NCI-H345 treated with DMSO at 0.1 percent for 48 hours (cell line): ENCODE data around the gene PER2.
"Not testable (repeated sequence)": the region's sequence is repeated elsewhere in the genome, so short reads cannot be mapped to it uniquely, and the experiment has no call there.

Experiments used
- DNase-seq: peaks from one replicate; lab custom pipeline; 2025; ENCODE audit not compliant: unreplicated experiment; lab: John Stamatoyannopoulos, UW

The PER2 gene

GRCh38 chr2:238287737-238288649 is at the start of gene PER2:
TSS of gene PER2 (minus strand) at chr2:238288610. CDS start at chr2:238277936, 10,674 bp downstream.
- no peak for DNase-seq

- DNase-seq: no peak
Measured at GRCh38 chr2:238337846-238338245, 49.4 kb upstream of the PER2 start.

- no peak for DNase-seq
Measured at GRCh38 chr2:238336793-238337444, 48.5 kb upstream of the PER2 start.

GRCh38 chr2:238336151-238336550 is 47.7 kb upstream of the PER2 start:
- DNase-seq: no peak

GRCh38 chr2:238335591-238335990 is 47.2 kb upstream of the PER2 start:
- not testable (repeated sequence) for DNase-seq

- no peak for DNase-seq
Measured at GRCh38 chr2:238334885-238335284, 46.5 kb upstream of the PER2 start.

GRCh38 chr2:238331916-238332315 is 43.5 kb upstream of the PER2 start:
- DNase-seq: no peak

- no peak for DNase-seq
Measured at GRCh38 chr2:238330391-238330790, 42.0 kb upstream of the PER2 start.

- DNase-seq: no peak
Measured at GRCh38 chr2:238327751-238328150, 39.3 kb upstream of the PER2 start.

- DNase-seq: no peak
Measured at GRCh38 chr2:238326801-238327365, 38.5 kb upstream of the PER2 start.

- DNase-seq: no peak
Measured at GRCh38 chr2:238325694-238326093, 37.3 kb upstream of the PER2 start.

- DNase-seq: not testable (repeated sequence)
Measured at GRCh38 chr2:238324248-238324647, 35.8 kb upstream of the PER2 start.

GRCh38 chr2:238322001-238322411 is 33.6 kb upstream of the PER2 start:
- DNase-seq: no peak

GRCh38 chr2:238321467-238321866 is 33.1 kb upstream of the PER2 start:
- DNase-seq: no peak

GRCh38 chr2:238320648-238321281 is 32.4 kb upstream of the PER2 start:
- DNase-seq: no peak

- peak; percentile 80 for DNase-seq
Measured at GRCh38 chr2:238320246-238320647, 31.8 kb upstream of the PER2 start, which contains the start of gene TRAF3IP1. TSS of gene TRAF3IP1 (plus strand) at chr2:238320518. CDS start at chr2:238320663, 145 bp downstream.

GRCh38 chr2:238315031-238315595 is 26.7 kb upstream of the PER2 start:
- no peak for DNase-seq

GRCh38 chr2:238314576-238314975 is 26.2 kb upstream of the PER2 start:
- no peak for DNase-seq

GRCh38 chr2:238313991-238314350 is 25.6 kb upstream of the PER2 start:
- DNase-seq: no peak

GRCh38 chr2:238313289-238313990 is 25.0 kb upstream of the PER2 start:
- no peak for DNase-seq
